Esophagus squamous epithelium (tissue), 4 donors: ENCODE results near the gene HAUS6.

Source experiments
- POLR2A ChIP-seq, 4 donors: fragments of 450-650 bp; IDR thresholded peaks; one replicate each; pipeline ENCODE4 v1.6.1; 2017; ENCODE audit warnings: antibody characterized with exemption in 4 of 4, mild to moderate bottlenecking in 4 of 4, moderate library complexity in 3 of 4
- TF ChIP-seq, protein P1 (sequence below), 6 experiments: fragments of 450-650 bp in 4 of 6; fragments of 200-600 bp in 2 of 6; sonication (generic) in 2 of 6; IDR thresholded peaks; one replicate each; pipeline ENCODE4 v1.5.1; 2016 to 2019; ENCODE audit warnings: antibody characterized with exemption in 6 of 6, mild to moderate bottlenecking in 4 of 6, moderate library complexity in 4 of 6

DNA sequence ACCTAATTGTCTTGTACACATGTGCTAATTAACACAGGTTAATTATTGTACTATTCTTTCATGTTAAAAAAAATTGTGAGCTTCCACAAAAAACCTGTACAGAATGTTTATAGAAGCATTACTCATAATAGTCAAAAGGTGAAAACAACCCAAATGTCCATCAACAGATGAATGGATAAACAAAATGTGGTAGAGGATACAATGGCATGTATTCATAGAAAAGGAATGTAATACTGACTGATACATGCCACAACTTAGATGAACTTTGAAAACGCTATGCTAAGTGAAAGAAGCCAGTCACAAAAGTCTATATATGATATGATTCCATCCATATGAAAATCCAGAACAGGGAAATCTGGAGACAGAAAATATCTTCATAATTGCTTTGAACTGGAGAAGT, 27.9 kb downstream of the HAUS6 start:
- TF ChIP-seq, protein P1, sequence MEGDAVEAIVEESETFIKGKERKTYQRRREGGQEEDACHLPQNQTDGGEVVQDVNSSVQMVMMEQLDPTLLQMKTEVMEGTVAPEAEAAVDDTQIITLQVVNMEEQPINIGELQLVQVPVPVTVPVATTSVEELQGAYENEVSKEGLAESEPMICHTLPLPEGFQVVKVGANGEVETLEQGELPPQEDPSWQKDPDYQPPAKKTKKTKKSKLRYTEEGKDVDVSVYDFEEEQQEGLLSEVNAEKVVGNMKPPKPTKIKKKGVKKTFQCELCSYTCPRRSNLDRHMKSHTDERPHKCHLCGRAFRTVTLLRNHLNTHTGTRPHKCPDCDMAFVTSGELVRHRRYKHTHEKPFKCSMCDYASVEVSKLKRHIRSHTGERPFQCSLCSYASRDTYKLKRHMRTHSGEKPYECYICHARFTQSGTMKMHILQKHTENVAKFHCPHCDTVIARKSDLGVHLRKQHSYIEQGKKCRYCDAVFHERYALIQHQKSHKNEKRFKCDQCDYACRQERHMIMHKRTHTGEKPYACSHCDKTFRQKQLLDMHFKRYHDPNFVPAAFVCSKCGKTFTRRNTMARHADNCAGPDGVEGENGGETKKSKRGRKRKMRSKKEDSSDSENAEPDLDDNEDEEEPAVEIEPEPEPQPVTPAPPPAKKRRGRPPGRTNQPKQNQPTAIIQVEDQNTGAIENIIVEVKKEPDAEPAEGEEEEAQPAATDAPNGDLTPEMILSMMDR (IDR thresholded peaks at IDR 0.05) = no peak
- no peak for TF ChIP-seq POLR2A (IDR thresholded peaks at IDR 0.05)
